ENCODE results near the gene TAOK3. TPM values are rescaled to one million over a fixed set of nuclear protein-coding genes. Genes with fewer than 3 reads are reported as not detected.

The TAOK3 gene
- total and polyA plus RNA-seq, 2 donors (not counting 3 experiments of a cell fraction or from before 2014, with no cell fraction given), result 11.3 to 23.1 TPM

DNA sequence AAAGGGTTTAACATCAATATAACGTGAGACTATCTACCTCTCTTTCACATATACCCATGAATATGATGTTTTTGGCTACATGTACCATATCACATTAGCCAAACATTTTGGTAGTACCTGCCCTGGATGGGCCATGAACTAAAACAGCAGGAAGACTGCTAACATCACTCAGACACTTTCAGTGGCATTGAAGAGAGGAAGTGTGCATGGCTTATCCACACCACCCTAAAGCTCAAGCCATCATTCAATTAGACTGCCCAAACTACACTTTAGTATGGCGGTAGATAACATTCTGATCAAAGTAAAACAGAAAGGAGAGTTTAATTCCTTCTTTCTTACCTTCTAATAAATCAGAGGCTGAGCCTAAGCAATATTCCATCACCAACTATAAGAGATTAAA, 133.8 kb downstream of the TAOK3 start:
- ChIA-PET POLR2A (interaction anchor here (0.7 kb wide), 1 partner anchor 126 kb away, joined by 3 read pairs; no protein-coding TSS in a partner anchor), CTCF (interaction anchor here (1.4 to 1.7 kb wide), 2 partner anchors 15 to 139 kb away, joined by 4 to 5 read pairs; no protein-coding TSS in a partner anchor)
- no peaks in the 10 kb centered on the region for H3K27me3 ChIP-seq (ENCODE audit: control insufficient read depth in 2 of 2, insufficient read depth in 2 of 2, low read length in 2 of 2)
- FAIRE-seq (no peak), DNase-seq (ENCODE audit: low read depth, low spot score) (no peak)
- no peak overlapping the region for H3K4me2 ChIP-seq (ENCODE audit: insufficient read depth, low read length)
- intact Hi-C loops (cut with micrococcal nuclease) (no loop called here), dilution Hi-C loops (cut with MboI; ENCODE audit: extremely low pct_ligation_motif_present, low sequenced_read_pairs) (no loop called here)
- H3K4me3 ChIP-seq (replicated peaks in 1 of 3; ENCODE audit: insufficient read depth in 1 of 3, low read depth in 1 of 3, low read length in 3 of 3), result no peak overlapping the region
- H3K36me3 ChIP-seq (ENCODE audit: control insufficient read depth in 2 of 2, extremely low read depth in 1 of 2, insufficient read depth in 2 of 2, low read length in 2 of 2), result peaks cover 0 to 4% of the 10 kb centered on the region in 2 experiments
- H3K9ac ChIP-seq (replicated peaks; ENCODE audit: extremely low read depth, insufficient read depth, low read length), result no peak overlapping the region
- H3K9me3 ChIP-seq (replicated peaks; ENCODE audit: control insufficient read depth, insufficient read depth, low read length), result no peaks in the 10 kb centered on the region
- no peaks in the 10 kb centered on the region for H3K79me2 ChIP-seq (ENCODE audit: control insufficient read depth, insufficient read depth, low read length)
- peaks cover 2% of the 10 kb centered on the region for H3K4me1 ChIP-seq (ENCODE audit: control insufficient read depth, extremely low read depth, insufficient read depth, low read length)
- no peak overlapping the region for H3K27ac ChIP-seq (ENCODE audit: insufficient read depth, low read depth, low read length)
- H3K9me1 ChIP-seq (replicated peaks; ENCODE audit: control insufficient read depth, extremely low read depth, insufficient read depth, low read length), result no peaks in the 10 kb centered on the region
- no peaks in the 10 kb centered on the region for H4K20me1 ChIP-seq (replicated peaks; ENCODE audit: control insufficient read depth, extremely low read depth, insufficient read depth, low read length)
- BruUV-seq (replicated peaks), result no TSS peak
- H2AFZ ChIP-seq (ENCODE audit: low read depth, low read length), result no peak overlapping the region
- TF ChIP-seq EZH2 (IDR thresholded peaks at IDR 0.05; ENCODE audit: borderline replicate concordance, low read depth, low read length, severe bottlenecking), result no peak

DNA sequence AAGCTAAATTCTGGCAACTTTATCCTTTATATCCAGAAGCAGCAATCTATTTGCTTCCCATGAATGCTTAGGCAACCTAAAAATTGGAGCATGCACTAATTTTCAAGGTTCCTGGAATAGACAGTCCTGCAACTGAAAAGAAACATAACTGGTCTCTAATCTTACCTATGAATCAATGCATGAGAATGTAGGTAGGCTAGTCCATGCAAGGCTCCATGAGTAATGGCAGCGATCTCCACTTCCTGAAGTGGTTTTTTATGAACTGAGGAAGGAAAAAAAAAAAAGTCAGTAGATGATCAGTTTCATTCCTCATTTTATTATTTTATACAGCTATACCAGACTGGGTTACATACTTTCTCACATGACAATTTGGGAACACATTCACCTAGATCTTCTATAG, 134.8 kb downstream of the TAOK3 start:
- peaks cover 0 to 4% of the 10 kb centered on the region in 2 experiments for H3K36me3 ChIP-seq (ENCODE audit: control insufficient read depth in 2 of 2, extremely low read depth in 1 of 2, insufficient read depth in 2 of 2, low read length in 2 of 2)
- H3K9me1 ChIP-seq (replicated peaks; ENCODE audit: control insufficient read depth, extremely low read depth, insufficient read depth, low read length), result no peaks in the 10 kb centered on the region
- FAIRE-seq, result peak; percentile 42
- BruUV-seq (replicated peaks), result no TSS peak
- no peak overlapping the region for H3K27ac ChIP-seq (ENCODE audit: insufficient read depth, low read depth, low read length)
- no peaks in the 10 kb centered on the region for H3K9me3 ChIP-seq (replicated peaks; ENCODE audit: control insufficient read depth, insufficient read depth, low read length)
- no peak for DNase-seq (ENCODE audit: low read depth, low spot score)
- no peaks in the 10 kb centered on the region for H3K27me3 ChIP-seq (ENCODE audit: control insufficient read depth in 2 of 2, insufficient read depth in 2 of 2, low read length in 2 of 2)
- POLR2A ChIA-PET, result no interaction called here
- intact Hi-C loops (cut with micrococcal nuclease), result no loop called here
- no peak overlapping the region for H3K4me3 ChIP-seq (replicated peaks in 1 of 3; ENCODE audit: insufficient read depth in 1 of 3, low read depth in 1 of 3, low read length in 3 of 3)
- no peak overlapping the region for H3K9ac ChIP-seq (replicated peaks; ENCODE audit: extremely low read depth, insufficient read depth, low read length)
- TF ChIP-seq EZH2 (IDR thresholded peaks at IDR 0.05; ENCODE audit: borderline replicate concordance, low read depth, low read length, severe bottlenecking), result no peak
- no peak for TF ChIP-seq MYC (IDR thresholded peaks at IDR 0.05; ENCODE audit: low read depth, low read length)
- TF ChIP-seq POLR2AphosphoS5 (IDR thresholded peaks at IDR 0.05; ENCODE audit: insufficient read depth, low read depth, low read length), result no peak
- no peak for TF ChIP-seq POLR2A (IDR thresholded peaks at IDR 0.05; ENCODE audit: low read depth, low read length)
- TF ChIP-seq GATA2 (IDR thresholded peaks at IDR 0.05; ENCODE audit: insufficient read depth, insufficient read length, low read depth, low read length), result no peak
- TF ChIP-seq, protein P1, sequence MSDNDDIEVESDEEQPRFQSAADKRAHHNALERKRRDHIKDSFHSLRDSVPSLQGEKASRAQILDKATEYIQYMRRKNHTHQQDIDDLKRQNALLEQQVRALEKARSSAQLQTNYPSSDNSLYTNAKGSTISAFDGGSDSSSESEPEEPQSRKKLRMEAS (IDR thresholded peaks at IDR 0.05; ENCODE audit: insufficient read depth, insufficient read length), result no peak
- TF ChIP-seq, protein P2, sequence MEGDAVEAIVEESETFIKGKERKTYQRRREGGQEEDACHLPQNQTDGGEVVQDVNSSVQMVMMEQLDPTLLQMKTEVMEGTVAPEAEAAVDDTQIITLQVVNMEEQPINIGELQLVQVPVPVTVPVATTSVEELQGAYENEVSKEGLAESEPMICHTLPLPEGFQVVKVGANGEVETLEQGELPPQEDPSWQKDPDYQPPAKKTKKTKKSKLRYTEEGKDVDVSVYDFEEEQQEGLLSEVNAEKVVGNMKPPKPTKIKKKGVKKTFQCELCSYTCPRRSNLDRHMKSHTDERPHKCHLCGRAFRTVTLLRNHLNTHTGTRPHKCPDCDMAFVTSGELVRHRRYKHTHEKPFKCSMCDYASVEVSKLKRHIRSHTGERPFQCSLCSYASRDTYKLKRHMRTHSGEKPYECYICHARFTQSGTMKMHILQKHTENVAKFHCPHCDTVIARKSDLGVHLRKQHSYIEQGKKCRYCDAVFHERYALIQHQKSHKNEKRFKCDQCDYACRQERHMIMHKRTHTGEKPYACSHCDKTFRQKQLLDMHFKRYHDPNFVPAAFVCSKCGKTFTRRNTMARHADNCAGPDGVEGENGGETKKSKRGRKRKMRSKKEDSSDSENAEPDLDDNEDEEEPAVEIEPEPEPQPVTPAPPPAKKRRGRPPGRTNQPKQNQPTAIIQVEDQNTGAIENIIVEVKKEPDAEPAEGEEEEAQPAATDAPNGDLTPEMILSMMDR (IDR thresholded peaks at IDR 0.05; ENCODE audit: extremely low read depth in 1 of 2, insufficient read depth in 1 of 2, low read depth in 1 of 2, low read length in 2 of 2), result no peak
- no peak for TF ChIP-seq FOS (IDR thresholded peaks at IDR 0.05; ENCODE audit: borderline replicate concordance, insufficient read depth, low read length)
- TF ChIP-seq JUN (IDR thresholded peaks at IDR 0.05; ENCODE audit: borderline replicate concordance, insufficient read depth, insufficient read length, low read depth), result no peak
- H3K4me1 ChIP-seq (ENCODE audit: control insufficient read depth, extremely low read depth, insufficient read depth, low read length), result peaks cover 2% of the 10 kb centered on the region
- CTCF ChIA-PET, result interaction anchor here (1.4 to 1.7 kb wide), 2 partner anchors 16 to 139 kb away, joined by 4 to 5 read pairs; no protein-coding TSS in a partner anchor
- no peaks in the 10 kb centered on the region for H3K79me2 ChIP-seq (ENCODE audit: control insufficient read depth, insufficient read depth, low read length)
- dilution Hi-C loops (cut with MboI; ENCODE audit: extremely low pct_ligation_motif_present, low sequenced_read_pairs), result no loop called here
- H4K20me1 ChIP-seq (replicated peaks; ENCODE audit: control insufficient read depth, extremely low read depth, insufficient read depth, low read length), result no peaks in the 10 kb centered on the region
- no peak overlapping the region for H3K4me2 ChIP-seq (ENCODE audit: insufficient read depth, low read length)
- no peak overlapping the region for H2AFZ ChIP-seq (ENCODE audit: low read depth, low read length)

All from endothelial cell of umbilical vein (primary cell).